ENCODE results near the gene COX7A2. TPM values are rescaled to one million over a fixed set of nuclear protein-coding genes. Genes with fewer than 3 reads are reported as not detected.

Gene COX7A2
- total and polyA plus RNA-seq, 2 of the 13 experiments (the other 11 are each of a cell fraction or from before 2014, with no cell fraction given): 407 to 556 TPM

- TF ChIP-seq ZSCAN29 (CRISPR knock-in tag; conservative IDR thresholded peaks at IDR 0.05) (peak; percentile 92), ZNF446 (CRISPR knock-in tag; IDR thresholded peaks at IDR 0.05) (no peak), BCL6 (CRISPR knock-in tag; IDR thresholded peaks at IDR 0.05) (no peak), NFKBIZ (CRISPR knock-in tag; IDR thresholded peaks at IDR 0.05) (no peak), U2AF1 (optimal IDR thresholded peaks at IDR 0.05; ENCODE audit: low read depth, low read length) (no peak), FIP1L1 (IDR thresholded peaks at IDR 0.05; ENCODE audit: borderline replicate concordance, insufficient read depth, low read depth, low read length) (no peak), TAF1 (CRISPR knock-in tag; IDR thresholded peaks at IDR 0.05) (peak; percentile 91), ZNF407 (CRISPR knock-in tag; IDR thresholded peaks at IDR 0.05; ENCODE audit: not compliant biosample characterization) (no peak), ZUFSP (CRISPR knock-in tag; IDR thresholded peaks at IDR 0.05; ENCODE audit: borderline replicate concordance) (no peak), ZFP90 (CRISPR knock-in tag; IDR thresholded peaks at IDR 0.05; ENCODE audit: borderline replicate concordance) (no peak), FOXP4 (CRISPR knock-in tag; IDR thresholded peaks at IDR 0.05) (peak; percentile 54; the same call in 1 of the 2 replicates), NONO (IDR thresholded peaks at IDR 0.05) (no peak), NONO (CRISPR knock-in tag; conservative IDR thresholded peaks at IDR 0.05) (peak; percentile 81; the same call in 1 of the 2 replicates), ZNF343 (CRISPR knock-in tag; IDR thresholded peaks at IDR 0.05) (peak; percentile 74)
These were observed 41.2 kb upstream of the COX7A2 start, which contains the start of gene TMEM30A (continued) for GRCh38 chr6:75284632-75285282.

Measured in HepG2 (cell line).